A549 (cell line): ENCODE measurements around the gene LPCAT1. TPM values are rescaled to one million over a fixed set of nuclear protein-coding genes. Genes with fewer than 3 reads are reported as not detected.

ENCODE experiments used
- ATAC-seq, 2 experiments: fragments of 200-7000 bp in 1 of 2; fragments of >200 bp in 1 of 2; cut with Nextera tagmentation in 1 of 2; cut with Tn5 transposase in 1 of 2; 3 replicates each; pipeline versions ENCODE4 v1.8.0 to v1.9.1; 2018 to 2020; ENCODE audit warnings: mild to moderate bottlenecking in 1 of 2, moderate library complexity in 1 of 2
- CTCF ChIA-PET: fragments of 300-600 bp; sonication (Branson Sonifier 250); formaldehyde crosslinking; extraction: SDS; loops from one replicate; lab custom pipeline; 2021; ENCODE audit warnings: antibody characterized with exemption, inconsistent platforms; lab: Yijun Ruan, JAX
- POLR2A ChIA-PET: fragments of 350-600 bp; formaldehyde crosslinking; extraction: SDS; loops from one replicate; lab custom pipeline; 2021; ENCODE audit warnings: antibody characterized with exemption, inconsistent platforms; lab: Yijun Ruan, JAX
- DNase-seq, 2 experiments: peaks; one replicate each; pipeline versions ENCODE4 v3.0.0 to v3.0.0-alpha.2; 2011 to 2016; ENCODE audit warnings: low read depth in 1 of 2, low spot score in 1 of 2
- FAIRE-seq: peaks from 2 replicates; lab custom pipeline; 2011; peaks lifted over from hg19 to GRCh38; lab: Jason Lieb, UNC
- H3K27ac ChIP-seq, 2 experiments: fragments of >200 bp; sonication (Bioruptor Twin); formaldehyde crosslinking; 3 replicates each; pipeline ENCODE4 v1.5.1; 2016 to 2017
- H3K4me1 ChIP-seq: fragments of >200 bp; sonication (Bioruptor Twin); formaldehyde crosslinking; 3 replicates; pipeline ENCODE4 v1.6.1; 2016
- H3K4me2 ChIP-seq: fragments of >200 bp; sonication (Bioruptor Twin); formaldehyde crosslinking; 3 replicates; pipeline ENCODE4 v1.6.1; 2016
- H3K4me3 ChIP-seq: fragments of >200 bp; sonication (Bioruptor Twin); formaldehyde crosslinking; 3 replicates; pipeline ENCODE4 v1.5.1; 2016
- H3K9me3 ChIP-seq: fragments of >200 bp; sonication (Bioruptor Twin); formaldehyde crosslinking; 3 replicates; pipeline ENCODE4 v1.6.1; 2016
- BHLHE40 ChIP-seq: IDR thresholded peaks from 2 replicates; pipeline ENCODE4 v1.6.1; 2012; ENCODE audit warnings: low read depth, low read length, inconsistent platforms
- EHF ChIP-seq: fragments of 250-450 bp; sonication (Bioruptor Pico); IDR thresholded peaks from 2 replicates; pipeline ENCODE4 v1.5.0; 2020; ENCODE audit warnings: mild to moderate bottlenecking
- EP300 ChIP-seq, 2 experiments: fragments of >200 bp; sonication (Bioruptor Twin); formaldehyde crosslinking; IDR thresholded peaks; 2 replicates in 1 of 2; 3 replicates in 1 of 2; pipeline ENCODE4 v1.6.1; 2016 to 2017
- FOSB ChIP-seq: fragments of 250-450 bp; sonication (Bioruptor Pico); IDR thresholded peaks from 2 replicates; pipeline ENCODE4 v1.5.0; 2020; ENCODE audit warnings: mild to moderate bottlenecking, moderate library complexity
- KDM1A ChIP-seq: fragments of 200-600 bp; sonication (generic); IDR thresholded peaks from 2 replicates; pipeline ENCODE4 v1.6.1; 2016; ENCODE audit warnings: low read depth, mild to moderate bottlenecking
- KDM5A ChIP-seq: fragments of 200-600 bp; sonication (generic); IDR thresholded peaks from 2 replicates; pipeline ENCODE4 v1.6.1; 2016; ENCODE audit warnings: antibody characterized with exemption, mild to moderate bottlenecking
- NPAS2 ChIP-seq: fragments of 250-450 bp; sonication (Bioruptor Pico); IDR thresholded peaks from 2 replicates; pipeline ENCODE4 v1.8.0; 2022; ENCODE audit warnings: mild to moderate bottlenecking, moderate library complexity, borderline replicate concordance
- NR3C1 ChIP-seq: fragments of >200 bp; sonication (Bioruptor Twin); formaldehyde crosslinking; IDR thresholded peaks from 3 replicates; pipeline ENCODE4 v1.6.1; 2017
- POLR2AphosphoS2 ChIP-seq: conservative IDR thresholded peaks from 2 replicates; pipeline ENCODE4 v1.6.1; 2012; ENCODE audit warnings: low read length, improper control_type of control experiment, inconsistent platforms
- RARB ChIP-seq: fragments of 250-450 bp; sonication (Bioruptor Pico); IDR thresholded peaks from 2 replicates; pipeline ENCODE4 v1.8.0; 2021; ENCODE audit warnings: mild to moderate bottlenecking, moderate library complexity
- RFX5 ChIP-seq: fragments of 450-650 bp; IDR thresholded peaks from 2 replicates; pipeline ENCODE4 v1.7.1; 2014; ENCODE audit warnings: antibody characterized with exemption, mild to moderate bottlenecking, moderate library complexity
- RNF2 ChIP-seq: fragments of 200-600 bp; sonication (generic); IDR thresholded peaks from 2 replicates; pipeline ENCODE4 v1.6.1; 2016; ENCODE audit warnings: low read depth, mild to moderate bottlenecking, antibody characterized with exemption, moderate library complexity, borderline replicate concordance
- ZC3H11A ChIP-seq: fragments of 450-650 bp; IDR thresholded peaks from 2 replicates; pipeline ENCODE4 v1.6.1; 2014; ENCODE audit warnings: antibody characterized with exemption, mild to moderate bottlenecking
- ZNF302 ChIP-seq: fragments of 250-450 bp; sonication (Bioruptor Pico); IDR thresholded peaks from 2 replicates; pipeline ENCODE4 v1.9.0; 2021; ENCODE audit warnings: inconsistent platforms, mild to moderate bottlenecking, moderate library complexity
- WGBS: methylation state at CpG from one replicate; pipeline ENCODE4 v1.1.6; 2017; ENCODE audit errors: missing lambda C conversion rate; 5-methylcytosine and 5-hydroxymethylcytosine counted together
- polyA plus RNA-seq, 4 experiments: library from polyadenylated mRNA; depleted of rRNA in 3 of 4; stranded (reverse); fragments of >200 nt; fragmentation: RNase III in 1 of 4; extraction: RNeasy Plus Mini Kit Qiagen cat#74134 plus additional on column Dnase treatment in 1 of 4; gene quantifications; 2 replicates in 3 of 4; 3 replicates in 1 of 4; pipeline ENCODE4 v1.2.3, GENCODE V29; 2011 to 2017
- TF ChIP-seq, protein P1 (sequence below): fragments of >200 bp; sonication (Bioruptor Twin); formaldehyde crosslinking; IDR thresholded peaks from 3 replicates; pipeline ENCODE4 v1.5.1; 2016
- TF ChIP-seq, protein P2 (sequence below): IDR thresholded peaks from 2 replicates; pipeline ENCODE4 v1.6.1; 2012
- TF ChIP-seq, protein P3 (sequence below): IDR thresholded peaks from 2 replicates; pipeline ENCODE4 v1.6.1; 2012
- TF ChIP-seq, protein P4 (sequence below): fragments of 150-350 bp; IDR thresholded peaks from 2 replicates; pipeline ENCODE4 v1.6.1; 2014; ENCODE audit warnings: low read depth, mild to moderate bottlenecking, low read length
- TF ChIP-seq, protein P5 (sequence below): fragments of 450-650 bp; IDR thresholded peaks from 2 replicates; pipeline ENCODE4 v1.6.1; 2014; ENCODE audit warnings: antibody characterized with exemption

The LPCAT1 gene
- polyA plus RNA-seq, 2 of the 4 experiments (the other 2 are of a cell fraction): 22.9 to 74.9 TPM

DNA sequence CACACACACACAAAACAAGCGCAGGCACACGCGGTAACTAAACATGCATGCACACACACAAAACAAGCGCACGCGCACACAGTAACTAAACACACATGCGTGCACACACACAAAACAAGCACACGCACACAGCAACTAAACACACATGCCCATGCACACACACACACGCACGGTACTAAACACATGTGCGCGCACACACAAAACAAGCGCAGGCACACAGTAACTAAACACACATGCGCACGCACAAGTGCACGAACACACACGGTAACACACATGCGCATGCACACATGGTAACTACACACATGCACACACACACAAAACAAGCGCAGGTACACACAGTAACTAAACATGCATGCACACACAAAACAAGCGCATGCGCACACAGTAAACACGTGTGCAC lies 58.6 kb downstream of the LPCAT1 start (continued):
- no peak for TF ChIP-seq NPAS2 (CRISPR knock-in tag)
- no peak for TF ChIP-seq RNF2
- TF ChIP-seq KDM1A: no peak
- TF ChIP-seq, all 56 proteins: peak for 0

DNA sequence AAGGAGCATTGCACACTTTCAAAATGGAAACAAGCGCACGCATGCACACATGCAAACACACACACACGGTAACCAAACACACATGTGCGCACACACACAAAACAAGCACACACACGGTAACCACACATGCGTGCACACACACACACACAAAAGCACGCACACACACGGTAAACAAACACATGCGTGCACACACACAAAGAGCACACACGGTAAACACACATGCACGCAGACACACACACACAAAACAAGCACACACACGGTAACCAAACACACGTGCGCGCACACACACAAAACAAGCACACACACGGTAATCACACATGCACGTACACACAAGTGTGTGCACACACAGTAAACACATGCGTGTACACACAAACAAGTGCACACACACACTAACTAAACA lies 59.2 kb downstream of the LPCAT1 start:
- no peak for DNase-seq
- no peaks in the 10 kb centered on the region for H3K9me3 ChIP-seq
- ChIA-PET CTCF (no interaction called here), POLR2A (no interaction called here)
- no peak for FAIRE-seq
- H3K27ac ChIP-seq: no peak overlapping the region
- no peak for ATAC-seq
- H3K4me2 ChIP-seq: no peak overlapping the region
- peaks cover under 1% of the 10 kb centered on the region; the same call in 1 of the 3 replicates for H3K4me1 ChIP-seq
- no peak for TF ChIP-seq RARB (CRISPR knock-in tag)
- 89% methylated on average over 18 of the region's 18 CpGs for WGBS
- H3K4me3 ChIP-seq: no peak overlapping the region

DNA sequence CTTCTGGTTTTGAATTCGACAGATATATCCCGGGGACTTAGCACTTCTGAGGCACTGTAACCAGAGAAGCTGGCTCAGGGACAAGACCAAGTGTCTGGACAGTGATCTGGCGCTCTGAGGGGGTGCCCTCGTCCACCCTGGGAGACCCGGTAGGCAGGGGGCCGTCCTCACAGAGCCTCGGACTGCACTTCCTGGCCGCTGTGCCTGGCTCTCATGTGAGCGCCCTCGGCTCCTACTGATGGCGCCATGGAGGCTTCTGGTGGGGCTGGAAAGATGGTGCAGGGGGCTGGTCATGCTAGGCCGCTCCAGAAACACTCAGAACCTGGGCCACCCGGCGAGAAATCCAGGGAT lies 59.7 kb downstream of the LPCAT1 start:
- Histone ChIP-seq H3K9me3 (no peaks in the 10 kb centered on the region), H3K27ac (no peak overlapping the region), H3K4me3 (no peak overlapping the region), H3K4me2 (no peak overlapping the region), H3K4me1 (no peaks in the 10 kb centered on the region)
- no peak for DNase-seq
- ChIA-PET CTCF (interaction anchor here (1.3 kb wide), 1 partner anchor 16 kb away, joined by 4 read pairs; no protein-coding TSS in a partner anchor), POLR2A (no interaction called here)
- ATAC-seq: no peak
- TF ChIP-seq, protein P1, sequence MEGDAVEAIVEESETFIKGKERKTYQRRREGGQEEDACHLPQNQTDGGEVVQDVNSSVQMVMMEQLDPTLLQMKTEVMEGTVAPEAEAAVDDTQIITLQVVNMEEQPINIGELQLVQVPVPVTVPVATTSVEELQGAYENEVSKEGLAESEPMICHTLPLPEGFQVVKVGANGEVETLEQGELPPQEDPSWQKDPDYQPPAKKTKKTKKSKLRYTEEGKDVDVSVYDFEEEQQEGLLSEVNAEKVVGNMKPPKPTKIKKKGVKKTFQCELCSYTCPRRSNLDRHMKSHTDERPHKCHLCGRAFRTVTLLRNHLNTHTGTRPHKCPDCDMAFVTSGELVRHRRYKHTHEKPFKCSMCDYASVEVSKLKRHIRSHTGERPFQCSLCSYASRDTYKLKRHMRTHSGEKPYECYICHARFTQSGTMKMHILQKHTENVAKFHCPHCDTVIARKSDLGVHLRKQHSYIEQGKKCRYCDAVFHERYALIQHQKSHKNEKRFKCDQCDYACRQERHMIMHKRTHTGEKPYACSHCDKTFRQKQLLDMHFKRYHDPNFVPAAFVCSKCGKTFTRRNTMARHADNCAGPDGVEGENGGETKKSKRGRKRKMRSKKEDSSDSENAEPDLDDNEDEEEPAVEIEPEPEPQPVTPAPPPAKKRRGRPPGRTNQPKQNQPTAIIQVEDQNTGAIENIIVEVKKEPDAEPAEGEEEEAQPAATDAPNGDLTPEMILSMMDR: no peak
- TF ChIP-seq RFX5 (no peak), POLR2AphosphoS2 (no peak), NR3C1 (no peak), ZNF302 (CRISPR knock-in tag) (no peak), EP300 (IDR thresholded peaks at IDR 0.05) (no peak), RNF2 (no peak), KDM5A (no peak), FOSB (CRISPR knock-in tag) (no peak), EHF (CRISPR knock-in tag) (no peak)
- TF ChIP-seq, protein P2, sequence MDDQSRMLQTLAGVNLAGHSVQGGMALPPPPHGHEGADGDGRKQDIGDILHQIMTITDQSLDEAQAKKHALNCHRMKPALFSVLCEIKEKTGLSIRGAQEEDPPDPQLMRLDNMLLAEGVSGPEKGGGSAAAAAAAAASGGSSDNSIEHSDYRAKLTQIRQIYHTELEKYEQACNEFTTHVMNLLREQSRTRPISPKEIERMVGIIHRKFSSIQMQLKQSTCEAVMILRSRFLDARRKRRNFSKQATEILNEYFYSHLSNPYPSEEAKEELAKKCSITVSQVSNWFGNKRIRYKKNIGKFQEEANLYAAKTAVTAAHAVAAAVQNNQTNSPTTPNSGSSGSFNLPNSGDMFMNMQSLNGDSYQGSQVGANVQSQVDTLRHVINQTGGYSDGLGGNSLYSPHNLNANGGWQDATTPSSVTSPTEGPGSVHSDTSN: no peak
- TF ChIP-seq, protein P3, sequence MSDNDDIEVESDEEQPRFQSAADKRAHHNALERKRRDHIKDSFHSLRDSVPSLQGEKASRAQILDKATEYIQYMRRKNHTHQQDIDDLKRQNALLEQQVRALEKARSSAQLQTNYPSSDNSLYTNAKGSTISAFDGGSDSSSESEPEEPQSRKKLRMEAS: no peak
- TF ChIP-seq, protein P4, sequence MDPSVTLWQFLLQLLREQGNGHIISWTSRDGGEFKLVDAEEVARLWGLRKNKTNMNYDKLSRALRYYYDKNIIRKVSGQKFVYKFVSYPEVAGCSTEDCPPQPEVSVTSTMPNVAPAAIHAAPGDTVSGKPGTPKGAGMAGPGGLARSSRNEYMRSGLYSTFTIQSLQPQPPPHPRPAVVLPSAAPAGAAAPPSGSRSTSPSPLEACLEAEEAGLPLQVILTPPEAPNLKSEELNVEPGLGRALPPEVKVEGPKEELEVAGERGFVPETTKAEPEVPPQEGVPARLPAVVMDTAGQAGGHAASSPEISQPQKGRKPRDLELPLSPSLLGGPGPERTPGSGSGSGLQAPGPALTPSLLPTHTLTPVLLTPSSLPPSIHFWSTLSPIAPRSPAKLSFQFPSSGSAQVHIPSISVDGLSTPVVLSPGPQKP: no peak
- WGBS: 97% methylated on average over 14 of the region's 14 CpGs
- FAIRE-seq: no peak

DNA sequence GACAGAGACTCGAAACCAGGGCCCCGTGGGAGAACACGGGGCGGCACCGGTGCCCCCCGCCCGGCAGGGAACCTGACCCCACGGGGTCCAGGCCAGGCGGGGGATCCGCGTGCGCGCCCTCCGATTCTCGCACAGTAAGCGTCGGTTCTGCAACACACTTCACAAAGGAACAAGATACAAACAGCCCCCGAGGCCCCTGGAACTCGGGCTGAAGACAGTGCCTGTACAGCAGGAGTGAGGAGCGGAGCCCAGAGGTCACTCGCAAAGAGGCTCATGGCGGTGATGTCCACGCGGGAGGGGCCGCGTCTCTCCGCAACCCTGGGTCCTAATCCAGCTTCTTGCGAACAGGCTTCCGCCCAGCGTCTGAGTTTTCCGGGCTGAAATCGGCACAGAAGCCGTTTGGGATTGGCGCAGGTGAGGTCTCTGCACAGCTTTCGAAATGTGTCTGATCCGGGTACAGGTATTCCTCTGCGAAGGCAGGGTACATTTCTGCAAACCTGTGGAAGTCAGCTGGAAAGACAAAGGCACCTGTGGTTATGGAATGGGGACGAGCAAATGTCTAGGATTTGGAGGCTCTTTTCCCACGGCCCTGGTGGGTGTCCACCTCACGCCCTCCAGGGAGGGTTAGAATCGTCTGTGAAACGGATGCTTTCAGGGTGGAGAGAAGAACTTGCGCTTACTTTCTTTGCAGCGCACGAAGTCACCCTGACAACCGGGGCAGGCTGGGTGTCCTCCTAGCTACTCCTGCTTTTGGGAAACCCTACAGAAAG lies 60.2 kb downstream of the LPCAT1 start:
- H3K4me3 ChIP-seq: no peak overlapping the region
- no peak for DNase-seq
- ATAC-seq: no peak
- no peaks in the 10 kb centered on the region for H3K4me1 ChIP-seq
- CTCF ChIA-PET: interaction anchor here (1.3 kb wide), 1 partner anchor 16 kb away, joined by 4 read pairs; no protein-coding TSS in a partner anchor
- no peak for TF ChIP-seq NPAS2 (CRISPR knock-in tag)
- TF ChIP-seq KDM5A: no peak
- TF ChIP-seq, protein P5, sequence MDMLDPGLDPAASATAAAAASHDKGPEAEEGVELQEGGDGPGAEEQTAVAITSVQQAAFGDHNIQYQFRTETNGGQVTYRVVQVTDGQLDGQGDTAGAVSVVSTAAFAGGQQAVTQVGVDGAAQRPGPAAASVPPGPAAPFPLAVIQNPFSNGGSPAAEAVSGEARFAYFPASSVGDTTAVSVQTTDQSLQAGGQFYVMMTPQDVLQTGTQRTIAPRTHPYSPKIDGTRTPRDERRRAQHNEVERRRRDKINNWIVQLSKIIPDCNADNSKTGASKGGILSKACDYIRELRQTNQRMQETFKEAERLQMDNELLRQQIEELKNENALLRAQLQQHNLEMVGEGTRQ: no peak
- TF ChIP-seq, protein P1: no peak
- TF ChIP-seq KDM1A: no peak
- no peak for TF ChIP-seq ZC3H11A
- TF ChIP-seq, protein P2: no peak
- TF ChIP-seq, protein P4: no peak
- no peak for TF ChIP-seq BHLHE40
- FAIRE-seq: no peak
- 96% methylated on average over 46 of the region's 46 CpGs for WGBS
- no peak overlapping the region for H3K27ac ChIP-seq
- H3K9me3 ChIP-seq: peaks cover 1% of the 10 kb centered on the region
- POLR2A ChIA-PET: no interaction called here
- H3K4me2 ChIP-seq: no peak overlapping the region
